ENCODE measurements around the gene LYPLA2.

The LYPLA2 gene

GRCh38 chr1:23838401-23838866 lies 47.5 kb downstream of the LYPLA2 start:
- DNase-seq = peak; percentile 24

- DNase-seq = no peak
Observed at GRCh38 chr1:23843644-23844043, 52.7 kb downstream of the LYPLA2 start.

Data from NCI-H1694 treated with DMSO at 0.1 percent for 48 hours (cell line).